WTC11 (cell line): ENCODE data around the gene MAPKAP1. TPM values are rescaled to one million over a fixed set of nuclear protein-coding genes. Genes with fewer than 3 reads are reported as not detected.

Source experiments
- ATAC-seq: fragments of 200-7000 bp; cut with Tn5 transposase; 2 replicates; pipeline ENCODE4 v1.10.0; 2021; ENCODE audit warnings: mild to moderate bottlenecking, moderate library complexity
- CTCF ChIA-PET: fragments of 300-600 bp; sonication (Branson Sonifier 250); formaldehyde crosslinking; loops from one replicate; lab custom pipeline; 2021; ENCODE audit warnings: antibody characterized with exemption; lab: Charles Lee
- POLR2A ChIA-PET: fragments of 350-600 bp; sonication (Branson Sonifier 250); formaldehyde crosslinking; loops from one replicate; lab custom pipeline; 2021; ENCODE audit warnings: antibody characterized with exemption; lab: Charles Lee
- DNase-seq: peaks from one replicate; pipeline ENCODE4 v3.0.0; 2021; ENCODE audit warnings: low spot score
- H3K27ac Mint-ChIP-seq: 2 replicates; pipeline ENCODE4 v1.8.0; 2021; ENCODE audit warnings: mixed read lengths
- H3K27me3 Mint-ChIP-seq: 2 replicates; pipeline ENCODE4 v1.8.0; 2021; ENCODE audit warnings: low read depth, mild to moderate bottlenecking, moderate library complexity, mixed read lengths
- H3K36me3 Mint-ChIP-seq: 2 replicates; pipeline ENCODE4 v1.8.0; 2021; ENCODE audit warnings: mixed read lengths
- H3K4me1 Mint-ChIP-seq: 2 replicates; pipeline ENCODE4 v1.8.0; 2022; ENCODE audit warnings: mixed read lengths
- H3K4me3 Mint-ChIP-seq: 2 replicates; pipeline ENCODE4 v1.8.0; 2021; ENCODE audit warnings: mild to moderate bottlenecking, moderate library complexity, mixed read lengths
- H3K9me3 Mint-ChIP-seq: 2 replicates; pipeline ENCODE4 v1.8.0; 2021; ENCODE audit warnings: mixed read lengths
- ATF3 ChIP-seq: sonication (generic); formaldehyde crosslinking; conservative IDR thresholded peaks from 2 replicates; pipeline ENCODE4 v1.8.1; 2022; ENCODE audit warnings: mild to moderate bottlenecking, missing genetic modification reagents
- ATF6 ChIP-seq: sonication (generic); formaldehyde crosslinking; IDR thresholded peaks from 2 replicates; pipeline ENCODE4 v1.8.1; 2023; ENCODE audit warnings: mild to moderate bottlenecking, missing genetic modification reagents
- CBFB ChIP-seq: sonication (generic); formaldehyde crosslinking; IDR thresholded peaks from 2 replicates; pipeline ENCODE4 v1.8.1; 2022; ENCODE audit warnings: mild to moderate bottlenecking, low read depth, missing genetic modification reagents
- CREB1 ChIP-seq: sonication (generic); formaldehyde crosslinking; IDR thresholded peaks from 2 replicates; pipeline ENCODE4 v1.8.0; 2023; ENCODE audit warnings: mild to moderate bottlenecking, missing genetic modification reagents
- E2F1 ChIP-seq: sonication (generic); formaldehyde crosslinking; IDR thresholded peaks from 2 replicates; pipeline ENCODE4 v1.8.0; 2022; ENCODE audit warnings: mild to moderate bottlenecking, missing genetic modification reagents
- FOXK1 ChIP-seq: sonication (generic); formaldehyde crosslinking; IDR thresholded peaks from 2 replicates; pipeline ENCODE4 v1.8.0; 2022; ENCODE audit warnings: mild to moderate bottlenecking, moderate library complexity, missing genetic modification reagents
- FOXP1 ChIP-seq: sonication (generic); formaldehyde crosslinking; IDR thresholded peaks from 2 replicates; pipeline ENCODE4 v1.8.0; 2022; ENCODE audit warnings: missing genetic modification reagents, mild to moderate bottlenecking, moderate library complexity, borderline replicate concordance
- GABPB1 ChIP-seq: sonication (generic); formaldehyde crosslinking; IDR thresholded peaks from 2 replicates; pipeline ENCODE4 v1.8.1; 2023; ENCODE audit warnings: mild to moderate bottlenecking, missing genetic modification reagents
- MXD4 ChIP-seq: fragments of 250-450 bp; sonication (Bioruptor Pico); IDR thresholded peaks from 2 replicates; pipeline ENCODE4 v1.8.0; 2021; ENCODE audit warnings: mild to moderate bottlenecking, moderate library complexity, borderline replicate concordance
- NR2C2 ChIP-seq: sonication (generic); formaldehyde crosslinking; IDR thresholded peaks from 2 replicates; pipeline ENCODE4 v1.8.0; 2022; ENCODE audit warnings: mild to moderate bottlenecking, missing genetic modification reagents
- SMAD4 ChIP-seq: sonication (generic); formaldehyde crosslinking; IDR thresholded peaks from 2 replicates; pipeline ENCODE4 v1.8.0; 2022; ENCODE audit warnings: mild to moderate bottlenecking, missing genetic modification reagents
- SP1 ChIP-seq: sonication (generic); formaldehyde crosslinking; conservative IDR thresholded peaks from 2 replicates; pipeline ENCODE4 v1.8.1; 2022; ENCODE audit warnings: missing genetic modification reagents
- TEAD1 ChIP-seq: sonication (generic); formaldehyde crosslinking; IDR thresholded peaks from 2 replicates; pipeline ENCODE4 v1.8.0; 2022; ENCODE audit warnings: mild to moderate bottlenecking, missing genetic modification reagents
- USF1 ChIP-seq: sonication (generic); formaldehyde crosslinking; IDR thresholded peaks from 2 replicates; pipeline ENCODE4 v1.8.0; 2022; ENCODE audit warnings: mild to moderate bottlenecking, missing genetic modification reagents
- ZNF317 ChIP-seq: sonication (generic); formaldehyde crosslinking; IDR thresholded peaks from 2 replicates; pipeline ENCODE4 v1.8.1; 2023; ENCODE audit warnings: low read depth, mild to moderate bottlenecking, moderate library complexity, missing genetic modification reagents, borderline replicate concordance
- ZNF423 ChIP-seq: fragments of 250-450 bp; sonication (Bioruptor Pico); IDR thresholded peaks from 2 replicates; pipeline ENCODE4 v2.1.2; 2022; ENCODE audit warnings: mild to moderate bottlenecking, moderate library complexity
- total RNA-seq: library from RNA; stranded (reverse); gene quantifications from 3 replicates; pipeline ENCODE4 v1.2.3, GENCODE V29; 2021
- TF ChIP-seq, protein P1 (sequence below): fragments of 250-450 bp; sonication (Bioruptor Pico); IDR thresholded peaks from 2 replicates; pipeline ENCODE4 v1.8.0; 2021; ENCODE audit warnings: mild to moderate bottlenecking
- TF ChIP-seq, protein P2 (sequence below): sonication (generic); formaldehyde crosslinking; IDR thresholded peaks from 2 replicates; pipeline ENCODE4 v1.8.1; 2023; ENCODE audit warnings: mild to moderate bottlenecking, missing genetic modification reagents, moderate library complexity
- TF ChIP-seq, protein P3 (sequence below): sonication (generic); formaldehyde crosslinking; IDR thresholded peaks from 2 replicates; pipeline ENCODE4 v1.8.0; 2022; ENCODE audit warnings: mild to moderate bottlenecking, missing genetic modification reagents
- TF ChIP-seq, protein P4 (sequence below): sonication (generic); formaldehyde crosslinking; IDR thresholded peaks from 2 replicates; pipeline ENCODE4 v1.8.0; 2023; ENCODE audit warnings: missing genetic modification reagents, mild to moderate bottlenecking, borderline replicate concordance
- TF ChIP-seq, protein P5 (sequence below): sonication (generic); formaldehyde crosslinking; IDR thresholded peaks from 2 replicates; pipeline ENCODE4 v1.8.1; 2023; ENCODE audit warnings: mild to moderate bottlenecking, missing genetic modification reagents, moderate library complexity

Gene MAPKAP1
- total RNA-seq, 1 experiment from 2014 or later, result 111 TPM

- H3K9me3 Mint-ChIP-seq, result no peaks in the 10 kb centered on the region
- peaks cover 23% of the 10 kb centered on the region for H3K27me3 Mint-ChIP-seq
- peaks cover 42% of the 10 kb centered on the region for H3K4me1 Mint-ChIP-seq
- no peak for TF ChIP-seq CBFB (CRISPR knock-in tag)
- TF ChIP-seq TEAD1 (CRISPR knock-in tag), result no peak
- no peak for TF ChIP-seq ATF3
- TF ChIP-seq, all 79 proteins: peak for 0
- Mint-ChIP-seq H3K27ac (no peak overlapping the region), H3K4me3 (no peak overlapping the region), H3K36me3 (peaks cover 8% of the 10 kb centered on the region)
- DNase-seq (no peak), ATAC-seq (no peak)
- CTCF ChIA-PET, result interaction anchor here (0.5 to 1.8 kb wide), 3 partner anchors 188 to 339 kb away, joined by 4 to 7 read pairs (median 5); no protein-coding TSS in a partner anchor
- POLR2A ChIA-PET, result interaction anchor here (0.5 to 1.0 kb wide), 2 partner anchors 10 to 764 kb away, joined by 3 to 4 read pairs; no protein-coding TSS in a partner anchor
Observed at GRCh38 chr9:125746774-125747052, 39.7 kb upstream of the MAPKAP1 start.

DNA sequence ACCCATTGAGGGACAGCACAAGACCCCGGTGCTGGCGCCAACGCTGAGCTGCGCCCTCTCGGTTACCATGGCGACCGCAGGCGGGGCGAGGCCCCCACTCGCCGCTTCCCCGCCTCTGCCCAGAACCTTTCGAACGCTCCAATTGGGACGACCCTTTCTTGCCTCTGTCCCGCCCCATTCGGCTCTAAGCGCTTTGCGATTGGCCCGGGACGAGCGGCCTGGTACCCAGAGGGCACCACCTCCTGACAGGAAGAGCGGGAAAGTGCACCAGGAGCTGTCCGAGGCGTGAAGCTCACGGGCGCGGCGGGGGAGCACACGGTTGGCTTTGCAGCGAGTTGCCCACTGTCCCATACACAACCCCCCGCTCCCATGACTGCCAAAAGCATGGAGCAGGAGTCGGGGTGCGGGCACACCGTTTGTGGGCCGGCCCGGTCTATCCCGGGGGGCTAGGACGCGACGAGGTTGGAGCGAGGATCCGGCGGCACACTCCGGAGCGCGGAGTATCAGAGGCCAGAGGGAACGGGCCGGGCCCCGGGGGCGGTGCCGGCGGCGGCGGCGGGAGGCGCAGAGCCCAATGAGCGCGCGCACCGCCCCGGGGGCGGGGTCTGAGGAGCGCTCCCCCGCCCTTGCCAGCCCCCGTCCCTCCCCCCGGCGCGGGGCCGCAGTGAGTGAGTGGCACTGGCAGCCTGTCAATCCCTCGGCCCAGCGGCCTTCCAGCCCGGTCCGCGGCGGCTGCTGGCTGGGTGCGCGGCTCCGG is 39.2 kb upstream of the MAPKAP1 start:
- H3K4me3 Mint-ChIP-seq, result peak overlapping the region; percentile 79
- H3K36me3 Mint-ChIP-seq, result peaks cover 8% of the 10 kb centered on the region
- POLR2A ChIA-PET, result interaction anchor here (0.5 to 1.0 kb wide), 3 partner anchors 10 to 764 kb away, joined by 3 to 4 read pairs (median 4); no protein-coding TSS in a partner anchor
- H3K4me1 Mint-ChIP-seq, result peaks cover 37% of the 10 kb centered on the region
- CTCF ChIA-PET, result interaction anchor here (0.5 to 1.8 kb wide), 6 partner anchors 11 to 603 kb away, joined by 3 to 7 read pairs (median 4); partner anchors contain the start of genes MAPKAP1 and SCAI
- no peaks in the 10 kb centered on the region for H3K9me3 Mint-ChIP-seq
- DNase-seq (peak; percentile 98), ATAC-seq (peak; percentile 92)
- H3K27me3 Mint-ChIP-seq, result peaks cover 23% of the 10 kb centered on the region
- peak overlapping the region; percentile 96 for H3K27ac Mint-ChIP-seq
- TF ChIP-seq, protein P1, sequence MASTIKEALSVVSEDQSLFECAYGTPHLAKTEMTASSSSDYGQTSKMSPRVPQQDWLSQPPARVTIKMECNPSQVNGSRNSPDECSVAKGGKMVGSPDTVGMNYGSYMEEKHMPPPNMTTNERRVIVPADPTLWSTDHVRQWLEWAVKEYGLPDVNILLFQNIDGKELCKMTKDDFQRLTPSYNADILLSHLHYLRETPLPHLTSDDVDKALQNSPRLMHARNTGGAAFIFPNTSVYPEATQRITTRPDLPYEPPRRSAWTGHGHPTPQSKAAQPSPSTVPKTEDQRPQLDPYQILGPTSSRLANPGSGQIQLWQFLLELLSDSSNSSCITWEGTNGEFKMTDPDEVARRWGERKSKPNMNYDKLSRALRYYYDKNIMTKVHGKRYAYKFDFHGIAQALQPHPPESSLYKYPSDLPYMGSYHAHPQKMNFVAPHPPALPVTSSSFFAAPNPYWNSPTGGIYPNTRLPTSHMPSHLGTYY, result 0 out of 2 replicates have a peak, but pooled peaks have one; percentile 48
- TF ChIP-seq, protein P2, sequence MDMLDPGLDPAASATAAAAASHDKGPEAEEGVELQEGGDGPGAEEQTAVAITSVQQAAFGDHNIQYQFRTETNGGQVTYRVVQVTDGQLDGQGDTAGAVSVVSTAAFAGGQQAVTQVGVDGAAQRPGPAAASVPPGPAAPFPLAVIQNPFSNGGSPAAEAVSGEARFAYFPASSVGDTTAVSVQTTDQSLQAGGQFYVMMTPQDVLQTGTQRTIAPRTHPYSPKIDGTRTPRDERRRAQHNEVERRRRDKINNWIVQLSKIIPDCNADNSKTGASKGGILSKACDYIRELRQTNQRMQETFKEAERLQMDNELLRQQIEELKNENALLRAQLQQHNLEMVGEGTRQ (CRISPR knock-in tag), result peak; percentile 61
- TF ChIP-seq SP1 (CRISPR knock-in tag), result peak; percentile 97
- TF ChIP-seq MXD4, result no peak
- peak; percentile 69; the same call in 1 of the 2 replicates for TF ChIP-seq NR2C2 (CRISPR knock-in tag)
- TF ChIP-seq FOXK1 (CRISPR knock-in tag), result peak; percentile 95
- TF ChIP-seq, protein P3, sequence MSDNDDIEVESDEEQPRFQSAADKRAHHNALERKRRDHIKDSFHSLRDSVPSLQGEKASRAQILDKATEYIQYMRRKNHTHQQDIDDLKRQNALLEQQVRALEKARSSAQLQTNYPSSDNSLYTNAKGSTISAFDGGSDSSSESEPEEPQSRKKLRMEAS, result peak; percentile 100
- TF ChIP-seq FOXP1 (CRISPR knock-in tag), result peak; percentile 98
- TF ChIP-seq, protein P4, sequence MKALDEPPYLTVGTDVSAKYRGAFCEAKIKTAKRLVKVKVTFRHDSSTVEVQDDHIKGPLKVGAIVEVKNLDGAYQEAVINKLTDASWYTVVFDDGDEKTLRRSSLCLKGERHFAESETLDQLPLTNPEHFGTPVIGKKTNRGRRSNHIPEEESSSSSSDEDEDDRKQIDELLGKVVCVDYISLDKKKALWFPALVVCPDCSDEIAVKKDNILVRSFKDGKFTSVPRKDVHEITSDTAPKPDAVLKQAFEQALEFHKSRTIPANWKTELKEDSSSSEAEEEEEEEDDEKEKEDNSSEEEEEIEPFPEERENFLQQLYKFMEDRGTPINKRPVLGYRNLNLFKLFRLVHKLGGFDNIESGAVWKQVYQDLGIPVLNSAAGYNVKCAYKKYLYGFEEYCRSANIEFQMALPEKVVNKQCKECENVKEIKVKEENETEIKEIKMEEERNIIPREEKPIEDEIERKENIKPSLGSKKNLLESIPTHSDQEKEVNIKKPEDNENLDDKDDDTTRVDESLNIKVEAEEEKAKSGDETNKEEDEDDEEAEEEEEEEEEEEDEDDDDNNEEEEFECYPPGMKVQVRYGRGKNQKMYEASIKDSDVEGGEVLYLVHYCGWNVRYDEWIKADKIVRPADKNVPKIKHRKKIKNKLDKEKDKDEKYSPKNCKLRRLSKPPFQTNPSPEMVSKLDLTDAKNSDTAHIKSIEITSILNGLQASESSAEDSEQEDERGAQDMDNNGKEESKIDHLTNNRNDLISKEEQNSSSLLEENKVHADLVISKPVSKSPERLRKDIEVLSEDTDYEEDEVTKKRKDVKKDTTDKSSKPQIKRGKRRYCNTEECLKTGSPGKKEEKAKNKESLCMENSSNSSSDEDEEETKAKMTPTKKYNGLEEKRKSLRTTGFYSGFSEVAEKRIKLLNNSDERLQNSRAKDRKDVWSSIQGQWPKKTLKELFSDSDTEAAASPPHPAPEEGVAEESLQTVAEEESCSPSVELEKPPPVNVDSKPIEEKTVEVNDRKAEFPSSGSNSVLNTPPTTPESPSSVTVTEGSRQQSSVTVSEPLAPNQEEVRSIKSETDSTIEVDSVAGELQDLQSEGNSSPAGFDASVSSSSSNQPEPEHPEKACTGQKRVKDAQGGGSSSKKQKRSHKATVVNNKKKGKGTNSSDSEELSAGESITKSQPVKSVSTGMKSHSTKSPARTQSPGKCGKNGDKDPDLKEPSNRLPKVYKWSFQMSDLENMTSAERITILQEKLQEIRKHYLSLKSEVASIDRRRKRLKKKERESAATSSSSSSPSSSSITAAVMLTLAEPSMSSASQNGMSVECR, result peak; percentile 97
- TF ChIP-seq ZNF317, result peak; percentile 62; the same call in 1 of the 2 replicates
- peak; percentile 80; the same call in 1 of the 2 replicates for TF ChIP-seq GABPB1
- TF ChIP-seq USF1 (CRISPR knock-in tag), result peak; percentile 82
- peak; percentile 94 for TF ChIP-seq CREB1 (CRISPR knock-in tag)
- no peak for TF ChIP-seq ZNF423 (CRISPR knock-in tag)
- TF ChIP-seq SMAD4 (CRISPR knock-in tag), result peak; percentile 45; the same call in 1 of the 2 replicates
- TF ChIP-seq ATF6 (CRISPR knock-in tag), result no peak
- TF ChIP-seq, protein P5, sequence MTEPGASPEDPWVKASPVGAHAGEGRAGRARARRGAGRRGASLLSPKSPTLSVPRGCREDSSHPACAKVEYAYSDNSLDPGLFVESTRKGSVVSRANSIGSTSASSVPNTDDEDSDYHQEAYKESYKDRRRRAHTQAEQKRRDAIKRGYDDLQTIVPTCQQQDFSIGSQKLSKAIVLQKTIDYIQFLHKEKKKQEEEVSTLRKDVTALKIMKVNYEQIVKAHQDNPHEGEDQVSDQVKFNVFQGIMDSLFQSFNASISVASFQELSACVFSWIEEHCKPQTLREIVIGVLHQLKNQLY (CRISPR knock-in tag), result no peak
- peak; percentile 96 for TF ChIP-seq E2F1
